Muscle layer of duodenum (tissue), 2 donors: ENCODE data around the gene CLASP1.

Source experiments
- H3K27ac ChIP-seq: one replicate; pipeline ENCODE4 v1.7.0; 2013; ENCODE audit warnings: mild to moderate bottlenecking, low read length
- H3K27me3 ChIP-seq: one replicate; pipeline ENCODE4 v1.7.0; 2013; ENCODE audit warnings: low read depth, mild to moderate bottlenecking, control low read depth, low read length
- H3K36me3 ChIP-seq, 2 donors: one replicate each; pipeline ENCODE4 v1.7.0; 2013; ENCODE audit warnings: low read length in 2 of 2, control low read depth in 1 of 2, mild to moderate bottlenecking in 1 of 2; ENCODE audit not compliant: insufficient read depth in 2 of 2, control insufficient read depth in 1 of 2
- H3K4me1 ChIP-seq, 2 donors: one replicate each; pipeline ENCODE4 v1.7.0; 2013; ENCODE audit warnings: low read length in 2 of 2, mild to moderate bottlenecking in 2 of 2, control low read depth in 1 of 2, moderate library complexity in 1 of 2; ENCODE audit not compliant: insufficient read depth in 2 of 2, control insufficient read depth in 1 of 2
- H3K4me3 ChIP-seq, 2 donors: one replicate each; pipeline ENCODE4 v1.7.0; 2013; ENCODE audit warnings: low read length in 2 of 2, low read depth in 1 of 2, mild to moderate bottlenecking in 1 of 2
- H3K9me3 ChIP-seq, 2 donors: one replicate each; pipeline ENCODE4 v1.7.0; 2013; ENCODE audit warnings: low read length in 2 of 2, control low read depth in 1 of 2, mild to moderate bottlenecking in 1 of 2; ENCODE audit not compliant: control insufficient read depth in 1 of 2
- donor health status: healthy.

The CLASP1 gene

GRCh38 chr2:121429927-121430520, 219.2 kb downstream of the CLASP1 start:
- no peak overlapping the region for H3K4me3 ChIP-seq
- H3K36me3 ChIP-seq = peaks cover 27 to 36% of the 10 kb centered on the region in 2 donors
- no peaks in the 10 kb centered on the region for H3K27me3 ChIP-seq
- H3K27ac ChIP-seq = no peak overlapping the region
- H3K9me3 ChIP-seq = no peaks in the 10 kb centered on the region
- no peaks in the 10 kb centered on the region for H3K4me1 ChIP-seq

GRCh38 chr2:121429119-121429903, 220.0 kb downstream of the CLASP1 start:
- Histone ChIP-seq H3K27ac (no peak overlapping the region), H3K36me3 (peaks cover 31 to 42% of the 10 kb centered on the region in 2 donors), H3K27me3 (no peaks in the 10 kb centered on the region), H3K4me1 (no peaks in the 10 kb centered on the region), H3K4me3 (no peak overlapping the region), H3K9me3 (no peaks in the 10 kb centered on the region)

GRCh38 chr2:121427187-121427689, 222.0 kb downstream of the CLASP1 start:
- H3K27ac ChIP-seq = no peak overlapping the region
- H3K4me3 ChIP-seq = no peak overlapping the region
- no peaks in the 10 kb centered on the region for H3K9me3 ChIP-seq
- H3K4me1 ChIP-seq = no peaks in the 10 kb centered on the region
- peaks cover 31 to 49% of the 10 kb centered on the region in 2 donors for H3K36me3 ChIP-seq
- H3K27me3 ChIP-seq = no peaks in the 10 kb centered on the region

- H3K9me3 ChIP-seq = no peaks in the 10 kb centered on the region
- H3K4me1 ChIP-seq = no peaks in the 10 kb centered on the region
- peaks cover 14 to 60% of the 10 kb centered on the region in 2 donors for H3K36me3 ChIP-seq
- H3K27me3 ChIP-seq = no peaks in the 10 kb centered on the region
- H3K27ac ChIP-seq = no peak overlapping the region
- H3K4me3 ChIP-seq = no peak overlapping the region
These were observed 228.8 kb downstream of the CLASP1 start for GRCh38 chr2:121420486-121420885.

- Histone ChIP-seq H3K27ac (no peak overlapping the region), H3K27me3 (no peaks in the 10 kb centered on the region), H3K4me3 (no peak overlapping the region), H3K9me3 (no peaks in the 10 kb centered on the region), H3K36me3 (peaks cover 13 to 56% of the 10 kb centered on the region in 2 donors), H3K4me1 (no peaks in the 10 kb centered on the region)
These were observed 230.1 kb downstream of the CLASP1 start for GRCh38 chr2:121419081-121419699.

GRCh38 chr2:121418494-121419058, 230.7 kb downstream of the CLASP1 start:
- H3K27me3 ChIP-seq = no peaks in the 10 kb centered on the region
- H3K4me3 ChIP-seq = no peak overlapping the region
- peaks cover 16 to 52% of the 10 kb centered on the region in 2 donors for H3K36me3 ChIP-seq
- no peaks in the 10 kb centered on the region for H3K4me1 ChIP-seq
- H3K9me3 ChIP-seq = no peaks in the 10 kb centered on the region
- no peak overlapping the region for H3K27ac ChIP-seq

GRCh38 chr2:121417826-121418225, 231.4 kb downstream of the CLASP1 start:
- peaks cover 16 to 51% of the 10 kb centered on the region in 2 donors for H3K36me3 ChIP-seq
- no peak overlapping the region for H3K4me3 ChIP-seq
- no peaks in the 10 kb centered on the region for H3K27me3 ChIP-seq
- no peaks in the 10 kb centered on the region for H3K9me3 ChIP-seq
- H3K27ac ChIP-seq = no peak overlapping the region
- no peaks in the 10 kb centered on the region for H3K4me1 ChIP-seq

GRCh38 chr2:121415727-121416126, 233.5 kb downstream of the CLASP1 start:
- Histone ChIP-seq H3K4me3 (no peak overlapping the region), H3K36me3 (peaks cover 20 to 47% of the 10 kb centered on the region in 2 donors), H3K27me3 (no peaks in the 10 kb centered on the region), H3K27ac (no peak overlapping the region), H3K4me1 (no peaks in the 10 kb centered on the region), H3K9me3 (no peaks in the 10 kb centered on the region)

GRCh38 chr2:121412349-121412748, 236.9 kb downstream of the CLASP1 start:
- Histone ChIP-seq H3K4me1 (no peaks in the 10 kb centered on the region), H3K27ac (no peak overlapping the region), H3K9me3 (no peaks in the 10 kb centered on the region), H3K4me3 (no peak overlapping the region), H3K27me3 (no peaks in the 10 kb centered on the region), H3K36me3 (peaks cover 26 to 48% of the 10 kb centered on the region in 2 donors)

GRCh38 chr2:121409966-121410365, 239.3 kb downstream of the CLASP1 start:
- Histone ChIP-seq H3K4me1 (no peaks in the 10 kb centered on the region), H3K27ac (no peak overlapping the region), H3K27me3 (no peaks in the 10 kb centered on the region), H3K4me3 (no peak overlapping the region), H3K9me3 (no peaks in the 10 kb centered on the region), H3K36me3 (peaks cover 40 to 57% of the 10 kb centered on the region in 2 donors)

- H3K27me3 ChIP-seq = no peaks in the 10 kb centered on the region
- H3K27ac ChIP-seq = no peak overlapping the region
- H3K9me3 ChIP-seq = no peaks in the 10 kb centered on the region
- no peaks in the 10 kb centered on the region for H3K4me1 ChIP-seq
- peaks cover 42 to 57% of the 10 kb centered on the region in 2 donors for H3K36me3 ChIP-seq
- H3K4me3 ChIP-seq = no peak overlapping the region
These were observed 239.9 kb downstream of the CLASP1 start for GRCh38 chr2:121409388-121409787.
